B cell (primary cell): ENCODE data around the gene DNAH3.

ENCODE experiments used
- EZH2 ChIP-seq: IDR thresholded peaks from 2 replicates; pipeline ENCODE4 v1.6.1; 2012; ENCODE audit warnings: borderline replicate concordance, low read depth, mild to moderate bottlenecking, moderate library complexity, low read length; ENCODE audit not compliant: insufficient read depth, poor library complexity, severe bottlenecking
- TF ChIP-seq, protein P1 (sequence below): fragments of 200-600 bp; IDR thresholded peaks from one replicate; pipeline ENCODE4 v1.8.0; 2022; ENCODE audit warnings: antibody characterized with exemption, mild to moderate bottlenecking

DNA sequence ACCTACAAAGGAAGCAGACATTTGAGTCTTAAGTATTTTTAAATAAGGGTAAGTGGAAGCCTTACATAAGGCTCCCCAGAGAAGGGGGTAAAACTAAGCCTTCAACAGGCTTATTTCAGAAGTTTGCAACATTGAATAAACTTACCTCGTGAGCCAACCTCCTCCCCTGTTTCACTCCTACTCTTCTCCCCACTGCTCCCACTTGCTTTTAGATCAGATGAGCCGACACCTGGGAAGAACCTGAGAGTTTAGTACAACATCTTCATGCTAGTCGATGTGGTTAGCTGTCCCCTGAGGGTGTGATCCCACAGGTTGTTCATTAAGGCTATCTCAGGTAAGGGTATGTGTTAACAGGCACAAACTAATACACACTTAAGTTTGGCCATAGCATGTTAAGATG lies 47.0 kb upstream of the DNAH3 start:
- no peak for TF ChIP-seq EZH2
- TF ChIP-seq, protein P1, sequence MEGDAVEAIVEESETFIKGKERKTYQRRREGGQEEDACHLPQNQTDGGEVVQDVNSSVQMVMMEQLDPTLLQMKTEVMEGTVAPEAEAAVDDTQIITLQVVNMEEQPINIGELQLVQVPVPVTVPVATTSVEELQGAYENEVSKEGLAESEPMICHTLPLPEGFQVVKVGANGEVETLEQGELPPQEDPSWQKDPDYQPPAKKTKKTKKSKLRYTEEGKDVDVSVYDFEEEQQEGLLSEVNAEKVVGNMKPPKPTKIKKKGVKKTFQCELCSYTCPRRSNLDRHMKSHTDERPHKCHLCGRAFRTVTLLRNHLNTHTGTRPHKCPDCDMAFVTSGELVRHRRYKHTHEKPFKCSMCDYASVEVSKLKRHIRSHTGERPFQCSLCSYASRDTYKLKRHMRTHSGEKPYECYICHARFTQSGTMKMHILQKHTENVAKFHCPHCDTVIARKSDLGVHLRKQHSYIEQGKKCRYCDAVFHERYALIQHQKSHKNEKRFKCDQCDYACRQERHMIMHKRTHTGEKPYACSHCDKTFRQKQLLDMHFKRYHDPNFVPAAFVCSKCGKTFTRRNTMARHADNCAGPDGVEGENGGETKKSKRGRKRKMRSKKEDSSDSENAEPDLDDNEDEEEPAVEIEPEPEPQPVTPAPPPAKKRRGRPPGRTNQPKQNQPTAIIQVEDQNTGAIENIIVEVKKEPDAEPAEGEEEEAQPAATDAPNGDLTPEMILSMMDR = no peak
